ENCODE results near the gene PHYHD1.

DNA sequence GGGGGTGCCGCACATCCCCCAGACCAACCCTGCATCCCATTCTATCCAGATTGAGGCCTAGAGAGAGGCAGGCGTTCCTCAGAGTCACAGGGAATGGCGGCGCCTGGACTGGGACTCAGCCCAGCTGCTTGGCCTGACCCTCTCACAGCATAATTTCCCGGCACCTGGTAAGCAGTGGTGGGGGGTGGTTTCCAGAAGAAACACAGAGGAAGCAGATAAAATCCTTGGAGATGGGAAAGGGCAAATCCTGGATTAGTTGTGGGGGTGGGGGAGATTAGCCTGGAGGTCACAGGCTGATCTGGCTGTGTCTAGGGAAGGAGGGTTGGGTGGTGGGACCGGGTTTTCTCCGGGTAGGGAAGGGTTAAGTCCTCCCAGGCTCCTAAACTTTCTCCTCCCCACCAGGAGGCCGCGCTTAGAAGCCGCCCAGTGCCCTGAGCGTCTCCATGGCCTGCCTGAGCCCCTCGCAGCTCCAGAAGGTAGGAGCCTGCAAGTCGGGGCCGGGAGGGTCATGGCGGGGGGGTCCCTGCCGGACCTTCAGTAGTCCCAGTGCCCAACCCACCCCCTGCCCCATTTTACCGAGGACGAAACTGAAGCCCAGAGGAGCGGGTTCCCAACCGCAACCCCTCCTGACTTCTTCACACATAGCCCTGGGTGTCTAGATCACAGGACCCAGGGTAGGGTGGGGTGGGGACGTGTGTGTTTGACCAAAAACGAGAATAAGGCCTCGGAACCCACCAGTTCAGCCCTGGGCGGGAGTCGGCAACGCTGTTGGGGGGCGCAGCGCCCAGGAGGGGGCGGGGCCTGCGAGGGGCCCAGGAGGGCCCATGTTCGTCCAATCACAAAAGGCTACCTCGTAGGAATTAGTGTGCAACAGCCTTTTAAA lies 1.3 kb downstream of the PHYHD1 start:
- TF ChIP-seq, protein P1, sequence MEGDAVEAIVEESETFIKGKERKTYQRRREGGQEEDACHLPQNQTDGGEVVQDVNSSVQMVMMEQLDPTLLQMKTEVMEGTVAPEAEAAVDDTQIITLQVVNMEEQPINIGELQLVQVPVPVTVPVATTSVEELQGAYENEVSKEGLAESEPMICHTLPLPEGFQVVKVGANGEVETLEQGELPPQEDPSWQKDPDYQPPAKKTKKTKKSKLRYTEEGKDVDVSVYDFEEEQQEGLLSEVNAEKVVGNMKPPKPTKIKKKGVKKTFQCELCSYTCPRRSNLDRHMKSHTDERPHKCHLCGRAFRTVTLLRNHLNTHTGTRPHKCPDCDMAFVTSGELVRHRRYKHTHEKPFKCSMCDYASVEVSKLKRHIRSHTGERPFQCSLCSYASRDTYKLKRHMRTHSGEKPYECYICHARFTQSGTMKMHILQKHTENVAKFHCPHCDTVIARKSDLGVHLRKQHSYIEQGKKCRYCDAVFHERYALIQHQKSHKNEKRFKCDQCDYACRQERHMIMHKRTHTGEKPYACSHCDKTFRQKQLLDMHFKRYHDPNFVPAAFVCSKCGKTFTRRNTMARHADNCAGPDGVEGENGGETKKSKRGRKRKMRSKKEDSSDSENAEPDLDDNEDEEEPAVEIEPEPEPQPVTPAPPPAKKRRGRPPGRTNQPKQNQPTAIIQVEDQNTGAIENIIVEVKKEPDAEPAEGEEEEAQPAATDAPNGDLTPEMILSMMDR (IDR thresholded peaks at IDR 0.05; ENCODE audit: low read depth, low read length, poor library complexity, severe bottlenecking): no peak
- no peak for TF ChIP-seq EZH2phosphoT487 (IDR thresholded peaks at IDR 0.05; ENCODE audit: borderline replicate concordance, low read length)

All from DOHH2 (cell line).